Neutrophil (primary cell): Measurements from ENCODE around the gene PAIP2.
"Not testable (repeated sequence)": the region's sequence is repeated elsewhere in the genome, so short reads cannot be mapped to it uniquely, and the experiment has no call there.

Experiments used
- H3K27ac ChIP-seq: fragments of 200-600 bp; sonication (generic); 2 replicates; pipeline ENCODE4 v1.5.1; 2016; ENCODE audit warnings: mild to moderate bottlenecking, moderate library complexity
- H3K27me3 ChIP-seq: fragments of 200-600 bp; sonication (generic); 2 replicates; pipeline ENCODE4 v1.6.0; 2016; ENCODE audit warnings: mild to moderate bottlenecking
- H3K36me3 ChIP-seq: fragments of 200-600 bp; sonication (generic); 2 replicates; pipeline ENCODE4 v1.5.1; 2017
- H3K4me1 ChIP-seq, 2 experiments: fragments of 200-600 bp in 1 of 2; sonication (generic) in 1 of 2; 1 replicate in 1 of 2; 2 replicates in 1 of 2; pipeline versions ENCODE4 v1.5.1 to v1.6.1; 2013 to 2016; ENCODE audit warnings: low read depth in 1 of 2, low read length in 1 of 2, mild to moderate bottlenecking in 1 of 2, moderate library complexity in 1 of 2; ENCODE audit not compliant: control insufficient read depth in 1 of 2, insufficient read depth in 1 of 2
- H3K4me3 ChIP-seq, 2 experiments: fragments of 200-600 bp in 1 of 2; sonication (generic) in 1 of 2; 1 replicate in 1 of 2; 2 replicates in 1 of 2; pipeline ENCODE4 v1.5.1; 2013 to 2016; ENCODE audit warnings: low read depth in 1 of 2, low read length in 1 of 2, mild to moderate bottlenecking in 1 of 2, moderate library complexity in 1 of 2
- H3K9me3 ChIP-seq: fragments of 200-600 bp; sonication (generic); 2 replicates; pipeline ENCODE4 v1.5.1; 2016
- CTCF ChIP-seq: fragments of 200-600 bp; sonication (generic); IDR thresholded peaks from 2 replicates; pipeline ENCODE4 v1.5.1; 2016; ENCODE audit warnings: antibody characterized with exemption

PAIP2 gene

GRCh38 chr5:139341187-139341688, 416 bp upstream of the PAIP2 start:
- Histone ChIP-seq H3K9me3 (no peaks in the 10 kb centered on the region), H3K27ac (peak overlapping the region; percentile 99), H3K4me1 (peaks cover 22 to 31% of the 10 kb centered on the region in 2 experiments), H3K27me3 (no peaks in the 10 kb centered on the region), H3K4me3 (peak overlapping the region; percentile 90 to 91), H3K36me3 (no peaks in the 10 kb centered on the region)
- TF ChIP-seq CTCF, result no peak

GRCh38 chr5:139342423-139342723, 719 bp downstream of the PAIP2 start:
- H3K27me3 ChIP-seq, result no peaks in the 10 kb centered on the region
- H3K36me3 ChIP-seq, result no peaks in the 10 kb centered on the region
- peaks cover 22 to 31% of the 10 kb centered on the region in 2 experiments for H3K4me1 ChIP-seq
- H3K9me3 ChIP-seq, result no peaks in the 10 kb centered on the region
- no peak for TF ChIP-seq CTCF
- H3K4me3 ChIP-seq, result peak overlapping the region; percentile 90 to 91
- H3K27ac ChIP-seq, result peak overlapping the region; percentile 99

GRCh38 chr5:139343476-139343875, 1.8 kb downstream of the PAIP2 start:
- peak overlapping the region; percentile 99 for H3K27ac ChIP-seq
- no peak for TF ChIP-seq CTCF

GRCh38 chr5:139344177-139344576, 2.5 kb downstream of the PAIP2 start:
- no peaks in the 10 kb centered on the region for H3K36me3 ChIP-seq
- H3K27ac ChIP-seq, result no peak overlapping the region
- H3K4me3 ChIP-seq, result no peak overlapping the region
- H3K27me3 ChIP-seq, result no peaks in the 10 kb centered on the region
- no peaks in the 10 kb centered on the region for H3K9me3 ChIP-seq
- no peak for TF ChIP-seq CTCF
- H3K4me1 ChIP-seq, result peaks cover 22 to 31% of the 10 kb centered on the region in 2 experiments

More at GRCh38 chr5:139343476-139343875, 1.8 kb downstream of the PAIP2 start:
- H3K4me3 ChIP-seq, result peak overlapping the region; percentile 90 to 91
- no peaks in the 10 kb centered on the region for H3K27me3 ChIP-seq
- no peaks in the 10 kb centered on the region for H3K36me3 ChIP-seq
- H3K9me3 ChIP-seq, result no peaks in the 10 kb centered on the region
- H3K4me1 ChIP-seq, result peaks cover 22 to 31% of the 10 kb centered on the region in 2 experiments

GRCh38 chr5:139345442-139345841, 3.8 kb downstream of the PAIP2 start:
- H3K4me1 ChIP-seq, result peaks cover 22 to 31% of the 10 kb centered on the region in 2 experiments
- H3K27ac ChIP-seq, H3K9me3 ChIP-seq, H3K36me3 ChIP-seq, H3K27me3 ChIP-seq, H3K4me3 ChIP-seq: not testable (repeated sequence)

GRCh38 chr5:139347863-139348262, 6.2 kb downstream of the PAIP2 start:
- peaks cover 7 to 17% of the 10 kb centered on the region in 2 experiments for H3K4me1 ChIP-seq
- H3K36me3 ChIP-seq, result not testable (repeated sequence)

GRCh38 chr5:139354186-139354585, 12.5 kb downstream of the PAIP2 start:
- Histone ChIP-seq H3K36me3 (peaks cover 13% of the 10 kb centered on the region), H3K27ac (no peak overlapping the region), H3K4me3 (no peak overlapping the region), H3K4me1 (no peaks in the 10 kb centered on the region), H3K27me3 (no peaks in the 10 kb centered on the region), H3K9me3 (no peaks in the 10 kb centered on the region)
- TF ChIP-seq CTCF, result no peak

More at GRCh38 chr5:139347863-139348262, 6.2 kb downstream of the PAIP2 start:
- H3K27ac ChIP-seq, H3K4me3 ChIP-seq, H3K9me3 ChIP-seq, H3K27me3 ChIP-seq: not testable (repeated sequence)

- H3K27me3 ChIP-seq, H3K9me3 ChIP-seq, H3K4me3 ChIP-seq, H3K4me1 ChIP-seq, H3K27ac ChIP-seq: not testable (repeated sequence)
- peaks cover 13% of the 10 kb centered on the region for H3K36me3 ChIP-seq
Measured at GRCh38 chr5:139355900-139356299, 14.2 kb downstream of the PAIP2 start.
